HEK293 (cell line): ENCODE results near the gene VLDLR.

Source experiments
- BCL11B ChIP-seq: fragments of 450-650 bp; formaldehyde crosslinking; IDR thresholded peaks from 2 replicates; pipeline ENCODE4 v1.5.1; 2016; ENCODE audit warnings: low read depth, missing biosample characterization, missing genetic modification characterization
- GFI1B ChIP-seq: fragments of 450-650 bp; formaldehyde crosslinking; IDR thresholded peaks from 2 replicates; pipeline ENCODE4 v1.5.1; 2016; ENCODE audit warnings: missing biosample characterization, missing genetic modification characterization
- GLI4 ChIP-seq: fragments of 450-650 bp; formaldehyde crosslinking; IDR thresholded peaks from 2 replicates; pipeline ENCODE4 v1.5.1; 2016; ENCODE audit warnings: missing biosample characterization, missing genetic modification characterization
- HOXA7 ChIP-seq: sonication (generic); formaldehyde crosslinking; IDR thresholded peaks from 2 replicates; pipeline ENCODE4 v1.8.1; 2022; ENCODE audit warnings: missing genetic modification reagents, borderline replicate concordance
- KLF7 ChIP-seq: fragments of 450-650 bp; formaldehyde crosslinking; IDR thresholded peaks from 2 replicates; pipeline ENCODE4 v1.5.1; 2016; ENCODE audit warnings: missing biosample characterization, missing genetic modification characterization, borderline replicate concordance
- PATZ1 ChIP-seq: fragments of 450-650 bp; formaldehyde crosslinking; IDR thresholded peaks from 2 replicates; pipeline ENCODE4 v1.5.1; 2016; ENCODE audit warnings: missing biosample characterization, missing genetic modification characterization
- PBX3 ChIP-seq: sonication (generic); formaldehyde crosslinking; IDR thresholded peaks from 2 replicates; pipeline ENCODE4 v1.8.1; 2022; ENCODE audit warnings: mild to moderate bottlenecking, moderate library complexity, missing genetic modification reagents
- PRDM4 ChIP-seq: fragments of 450-650 bp; formaldehyde crosslinking; IDR thresholded peaks from 2 replicates; pipeline ENCODE4 v1.5.1; 2017; ENCODE audit warnings: missing biosample characterization, missing genetic modification characterization
- SALL2 ChIP-seq: fragments of 450-650 bp; formaldehyde crosslinking; IDR thresholded peaks from 2 replicates; pipeline ENCODE4 v1.5.0; 2017; ENCODE audit warnings: missing biosample characterization, mild to moderate bottlenecking, missing genetic modification characterization, borderline replicate concordance
- SCRT1 ChIP-seq: fragments of 450-650 bp; formaldehyde crosslinking; IDR thresholded peaks from 2 replicates; pipeline ENCODE4 v1.5.1; 2016; ENCODE audit warnings: missing biosample characterization, missing genetic modification characterization, borderline replicate concordance
- TCF7L2 ChIP-seq: IDR thresholded peaks from 2 replicates; pipeline ENCODE4 v1.6.1; 2011; ENCODE audit warnings: low read depth, mild to moderate bottlenecking, inconsistent platforms, low read length, moderate library complexity, borderline replicate concordance
- YY1 ChIP-seq: fragments of 450-650 bp; formaldehyde crosslinking; IDR thresholded peaks from 2 replicates; pipeline ENCODE4 v1.5.1; 2018; ENCODE audit warnings: missing biosample characterization, missing genetic modification characterization
- YY2 ChIP-seq: fragments of 450-650 bp; formaldehyde crosslinking; IDR thresholded peaks from 2 replicates; pipeline ENCODE4 v1.5.1; 2016; ENCODE audit warnings: missing biosample characterization, missing genetic modification characterization
- ZBTB20 ChIP-seq: fragments of 450-650 bp; formaldehyde crosslinking; IDR thresholded peaks from 2 replicates; pipeline ENCODE4 v1.5.1; 2016; ENCODE audit warnings: missing biosample characterization, missing genetic modification characterization
- ZBTB7A ChIP-seq: fragments of 450-650 bp; formaldehyde crosslinking; IDR thresholded peaks from 2 replicates; pipeline ENCODE4 v1.5.1; 2016; ENCODE audit warnings: low read depth, missing biosample characterization, missing genetic modification characterization
- ZFP69B ChIP-seq: fragments of 450-650 bp; formaldehyde crosslinking; IDR thresholded peaks from 2 replicates; pipeline ENCODE4 v1.5.1; 2016; ENCODE audit warnings: missing biosample characterization, missing genetic modification characterization
- ZNF121 ChIP-seq: fragments of 450-650 bp; formaldehyde crosslinking; IDR thresholded peaks from 2 replicates; pipeline ENCODE4 v1.5.1; 2016; ENCODE audit warnings: missing biosample characterization, missing genetic modification characterization
- ZNF133 ChIP-seq: fragments of 450-650 bp; formaldehyde crosslinking; IDR thresholded peaks from 2 replicates; pipeline ENCODE4 v1.5.1; 2016; ENCODE audit warnings: missing biosample characterization, missing genetic modification characterization
- ZNF140 ChIP-seq: fragments of 450-650 bp; formaldehyde crosslinking; IDR thresholded peaks from 2 replicates; pipeline ENCODE4 v1.5.1; 2016; ENCODE audit warnings: missing biosample characterization, missing genetic modification characterization
- ZNF146 ChIP-seq: fragments of 450-650 bp; formaldehyde crosslinking; IDR thresholded peaks from 2 replicates; pipeline ENCODE4 v1.5.1; 2016; ENCODE audit warnings: missing biosample characterization, missing genetic modification characterization
- ZNF18 ChIP-seq: fragments of 450-650 bp; formaldehyde crosslinking; IDR thresholded peaks from 2 replicates; pipeline ENCODE4 v1.5.1; 2016; ENCODE audit warnings: missing biosample characterization, missing genetic modification characterization
- ZNF184 ChIP-seq: fragments of 450-650 bp; IDR thresholded peaks from 2 replicates; pipeline ENCODE4 v1.5.1; 2018; ENCODE audit warnings: missing biosample characterization, mild to moderate bottlenecking, missing genetic modification characterization
- ZNF202 ChIP-seq: fragments of 450-650 bp; formaldehyde crosslinking; IDR thresholded peaks from 2 replicates; pipeline ENCODE4 v1.5.1; 2016; ENCODE audit warnings: missing biosample characterization, missing genetic modification characterization, borderline replicate concordance
- ZNF223 ChIP-seq: fragments of 450-650 bp; formaldehyde crosslinking; IDR thresholded peaks from 2 replicates; pipeline ENCODE4 v1.5.1; 2016; ENCODE audit warnings: missing biosample characterization, missing genetic modification characterization
- ZNF23 ChIP-seq: fragments of 450-650 bp; formaldehyde crosslinking; IDR thresholded peaks from 2 replicates; pipeline ENCODE4 v1.5.1; 2016; ENCODE audit warnings: missing biosample characterization, missing genetic modification characterization, borderline replicate concordance
- ZNF248 ChIP-seq: fragments of 450-650 bp; formaldehyde crosslinking; IDR thresholded peaks from 2 replicates; pipeline ENCODE4 v1.5.1; 2017; ENCODE audit warnings: missing biosample characterization, missing genetic modification characterization
- ZNF473 ChIP-seq: fragments of 450-650 bp; formaldehyde crosslinking; IDR thresholded peaks from 2 replicates; pipeline ENCODE4 v1.5.1; 2017; ENCODE audit warnings: missing biosample characterization, missing genetic modification characterization
- ZNF549 ChIP-seq: fragments of 450-650 bp; IDR thresholded peaks from 2 replicates; pipeline ENCODE4 v1.5.1; 2018; ENCODE audit warnings: missing biosample characterization, missing genetic modification characterization, mild to moderate bottlenecking, inconsistent platforms, moderate library complexity
- ZNF571 ChIP-seq: fragments of 450-650 bp; formaldehyde crosslinking; IDR thresholded peaks from 2 replicates; pipeline ENCODE4 v1.5.0; 2017; ENCODE audit warnings: missing biosample characterization, missing genetic modification characterization
- ZNF596 ChIP-seq: fragments of 450-650 bp; IDR thresholded peaks from 2 replicates; pipeline ENCODE4 v1.5.0; 2018; ENCODE audit warnings: missing biosample characterization, mild to moderate bottlenecking, missing genetic modification characterization, moderate library complexity
- ZNF600 ChIP-seq: fragments of 450-650 bp; formaldehyde crosslinking; IDR thresholded peaks from 2 replicates; pipeline ENCODE4 v1.5.1; 2016; ENCODE audit warnings: missing biosample characterization, missing genetic modification characterization
- ZNF704 ChIP-seq: fragments of 450-650 bp; formaldehyde crosslinking; IDR thresholded peaks from 2 replicates; pipeline ENCODE4 v1.5.1; 2016; ENCODE audit warnings: missing biosample characterization, missing genetic modification characterization
- ZSCAN30 ChIP-seq: fragments of 450-650 bp; IDR thresholded peaks from 2 replicates; pipeline ENCODE4 v1.5.1; 2018; ENCODE audit warnings: missing biosample characterization, mild to moderate bottlenecking, missing genetic modification characterization, moderate library complexity

The VLDLR gene

GRCh38 chr9:2620919-2621721 lies 467 bp upstream of the VLDLR start (continued):
- TF ChIP-seq ZBTB20 (tag by site-specific recombination), result no peak; the same call in 1 of the 2 replicates
- TF ChIP-seq SALL2, result no peak
- TF ChIP-seq ZNF18 (tag by site-specific recombination), result no peak
- no peak for TF ChIP-seq PBX3 (CRISPR knock-in tag)
- TF ChIP-seq YY2, result no peak
- TF ChIP-seq ZNF23 (tag by site-specific recombination), result no peak
- TF ChIP-seq ZBTB7A (tag by site-specific recombination), result no peak
- peak; percentile 5; the same call in 1 of the 2 replicates for TF ChIP-seq ZSCAN30 (tag by site-specific recombination)
- TF ChIP-seq SCRT1 (tag by site-specific recombination), result no peak
- no peak for TF ChIP-seq TCF7L2
- no peak for TF ChIP-seq ZNF549
- no peak for TF ChIP-seq ZNF596 (tag by site-specific recombination)
- no peak for TF ChIP-seq GFI1B
- TF ChIP-seq ZNF248 (tag by site-specific recombination), result no peak
- no peak for TF ChIP-seq HOXA7 (CRISPR knock-in tag)
- TF ChIP-seq ZFP69B, result no peak
- TF ChIP-seq PRDM4, result peak; percentile 54
- no peak for TF ChIP-seq ZNF146 (tag by site-specific recombination)
- TF ChIP-seq KLF7 (tag by site-specific recombination), result no peak
- no peak for TF ChIP-seq ZNF473 (tag by site-specific recombination)
- no peak for TF ChIP-seq ZNF202
- TF ChIP-seq ZNF133 (tag by site-specific recombination), result no peak
- TF ChIP-seq ZNF184 (tag by site-specific recombination), result no peak
- TF ChIP-seq ZNF121, result no peak
- no peak for TF ChIP-seq ZNF571 (tag by site-specific recombination)
- no peak for TF ChIP-seq ZNF223 (tag by site-specific recombination)
- peak; percentile 82 for TF ChIP-seq ZNF600 (tag by site-specific recombination)
- no peak for TF ChIP-seq BCL11B (tag by site-specific recombination)
- TF ChIP-seq ZNF704 (tag by site-specific recombination), result no peak
- no peak for TF ChIP-seq YY1
- peak; percentile 14; the same call in 1 of the 2 replicates for TF ChIP-seq PATZ1 (tag by site-specific recombination)
- TF ChIP-seq GLI4 (tag by site-specific recombination), result no peak
- no peak for TF ChIP-seq ZNF140
